A673 (cell line): ENCODE results near the gene MED27.

Experiments used
- CTCF ChIP-seq: fragments of 300-800, 200-600 bp; sonication (generic); conservative IDR thresholded peaks from 2 replicates; pipeline ENCODE4 v1.5.1; 2017; ENCODE audit warnings: low read depth, mild to moderate bottlenecking, antibody characterized with exemption, low read length, moderate library complexity, mixed read lengths
- EZH2 ChIP-seq: fragments of 200-600 bp; sonication (generic); IDR thresholded peaks from 2 replicates; pipeline ENCODE4 v1.6.1; 2017; ENCODE audit warnings: borderline replicate concordance, low read depth, mild to moderate bottlenecking, mixed read lengths, antibody characterized with exemption, low read length; ENCODE audit not compliant: poor library complexity, severe bottlenecking

GRCh38 chr9:131844745-131845118, 234.9 kb downstream of the MED27 start:
- TF ChIP-seq CTCF (no peak), EZH2 (no peak)
